HG03095 (cell line): Measurements from ENCODE around the gene WDR33.

Experiments used
- ATAC-seq: cut with Tn5 transposase; IDR thresholded peaks from one replicate; pipeline ENCODE4 v1.9.1; 2021; ENCODE audit warnings: moderate library complexity; ENCODE audit not compliant: unreplicated experiment

The WDR33 gene

GRCh38 chr2:127674241-127675209 lies 136.4 kb downstream of the WDR33 start:
- no peak for ATAC-seq

GRCh38 chr2:127673291-127674069 lies 137.5 kb downstream of the WDR33 start:
- ATAC-seq: no peak

- no peak for ATAC-seq
Measured at GRCh38 chr2:127672341-127673224, 138.4 kb downstream of the WDR33 start.

- ATAC-seq: no peak
Measured at GRCh38 chr2:127671557-127672302, 139.2 kb downstream of the WDR33 start.

- no peak for ATAC-seq
Measured at GRCh38 chr2:127670957-127671290, 140.0 kb downstream of the WDR33 start.

- no peak for ATAC-seq
Measured at GRCh38 chr2:127670055-127670956, 140.7 kb downstream of the WDR33 start.

- no peak for ATAC-seq
Measured at GRCh38 chr2:127669056-127669455, 141.9 kb downstream of the WDR33 start.

- no peak for ATAC-seq
Measured at GRCh38 chr2:127665267-127665893, 145.6 kb downstream of the WDR33 start.

GRCh38 chr2:127664895-127665225 lies 146.1 kb downstream of the WDR33 start:
- no peak for ATAC-seq

GRCh38 chr2:127664065-127664894 lies 146.7 kb downstream of the WDR33 start:
- ATAC-seq: no peak

GRCh38 chr2:127663566-127664064 lies 147.4 kb downstream of the WDR33 start:
- no peak for ATAC-seq

GRCh38 chr2:127662937-127663565 lies 147.9 kb downstream of the WDR33 start:
- no peak for ATAC-seq

- no peak for ATAC-seq
Measured at GRCh38 chr2:127661949-127662510, 148.9 kb downstream of the WDR33 start.

- no peak for ATAC-seq
Measured at GRCh38 chr2:127661072-127661649, 149.8 kb downstream of the WDR33 start.

- no peak for ATAC-seq
Measured at GRCh38 chr2:127660291-127660578, 150.7 kb downstream of the WDR33 start.

- ATAC-seq: no peak
Measured at GRCh38 chr2:127659408-127660290, 151.3 kb downstream of the WDR33 start.
